H9 (cell line): Measurements from ENCODE around the gene MRPL1. TPM values are rescaled to one million over a fixed set of nuclear protein-coding genes. Genes with fewer than 3 reads are reported as not detected.
"Not testable (repeated sequence)": the region's sequence is repeated elsewhere in the genome, so short reads cannot be mapped to it uniquely, and the experiment has no call there.

Experiments used
- DNase-seq: peaks from one replicate; pipeline ENCODE4 v3.0.0-alpha.2; 2017
- H2AFZ ChIP-seq: one replicate; pipeline ENCODE4 v1.6.1; 2013; ENCODE audit warnings: mild to moderate bottlenecking, low read length, control low read depth, moderate library complexity
- H2AK5ac ChIP-seq: 2 replicates; pipeline ENCODE4 v1.6.1; 2013; ENCODE audit warnings: low read length, control low read depth, mixed read lengths; ENCODE audit not compliant: insufficient read length
- H2BK120ac ChIP-seq: one replicate; pipeline ENCODE4 v1.6.1; 2013; ENCODE audit warnings: low read depth, mild to moderate bottlenecking, low read length, control low read depth, inconsistent platforms; ENCODE audit not compliant: poor library complexity, severe bottlenecking
- H2BK12ac ChIP-seq: 2 replicates; pipeline ENCODE4 v1.6.1; 2013; ENCODE audit warnings: low read length, control low read depth, mixed read lengths, low read depth; ENCODE audit not compliant: insufficient read length
- H2BK15ac ChIP-seq: 2 replicates; pipeline ENCODE4 v1.6.1; 2013; ENCODE audit warnings: low read depth, low read length, control low read depth
- H2BK20ac ChIP-seq: one replicate; pipeline ENCODE4 v1.6.1; 2013; ENCODE audit warnings: low read depth, mild to moderate bottlenecking, low read length, control low read depth, inconsistent platforms; ENCODE audit not compliant: poor library complexity, severe bottlenecking
- H2BK5ac ChIP-seq: 2 replicates; pipeline ENCODE4 v1.6.1; 2013; ENCODE audit warnings: low read length, control low read depth, mixed read lengths; ENCODE audit not compliant: insufficient read length
- H3K14ac ChIP-seq: 2 replicates; pipeline ENCODE4 v1.6.1; 2013; ENCODE audit warnings: low read length, control low read depth; ENCODE audit not compliant: insufficient read depth
- H3K18ac ChIP-seq: 2 replicates; pipeline ENCODE4 v1.6.1; 2013; ENCODE audit warnings: low read depth, mild to moderate bottlenecking, mixed read lengths, low read length, control low read depth; ENCODE audit not compliant: insufficient read length
- H3K23ac ChIP-seq: 2 replicates; pipeline ENCODE4 v1.6.1; 2013; ENCODE audit warnings: low read length, control low read depth, mixed read lengths, low read depth; ENCODE audit not compliant: insufficient read length
- H3K23me2 ChIP-seq: 2 replicates; pipeline ENCODE4 v1.6.1; 2013; ENCODE audit warnings: low read depth, mild to moderate bottlenecking, mixed read lengths, low read length, control low read depth; ENCODE audit not compliant: insufficient read length, poor library complexity, severe bottlenecking
- H3K27ac ChIP-seq: 2 replicates; pipeline ENCODE4 v1.5.1; 2013; ENCODE audit warnings: low read length, control low read depth, mixed read lengths, low read depth; ENCODE audit not compliant: insufficient read length
- H3K27me3 ChIP-seq: 2 replicates; pipeline ENCODE4 v1.6.1; 2013; ENCODE audit warnings: low read length, control low read depth, inconsistent platforms; ENCODE audit not compliant: insufficient read depth
- H3K4ac ChIP-seq: 2 replicates; pipeline ENCODE4 v1.6.1; 2013; ENCODE audit warnings: low read depth, mild to moderate bottlenecking, control low read depth, inconsistent platforms, low read length, moderate library complexity
- H3K4me1 ChIP-seq: 2 replicates; pipeline ENCODE4 v1.6.1; 2013; ENCODE audit warnings: low read length, control low read depth, inconsistent platforms; ENCODE audit not compliant: insufficient read depth
- H3K4me2 ChIP-seq: 2 replicates; pipeline ENCODE4 v1.6.1; 2013; ENCODE audit warnings: low read length, control low read depth, mixed read lengths; ENCODE audit not compliant: insufficient read length, insufficient read depth
- H3K56ac ChIP-seq: 2 replicates; pipeline ENCODE4 v1.6.1; 2013; ENCODE audit warnings: low read depth, mild to moderate bottlenecking, mixed read lengths, low read length, control low read depth; ENCODE audit not compliant: insufficient read length
- H3K79me1 ChIP-seq: 2 replicates; pipeline ENCODE4 v1.6.1; 2013; ENCODE audit warnings: low read depth, mild to moderate bottlenecking, moderate library complexity, low read length, control low read depth, inconsistent platforms; ENCODE audit not compliant: insufficient read depth, poor library complexity, severe bottlenecking
- H3K79me2 ChIP-seq: 2 replicates; pipeline ENCODE4 v1.6.1; 2013; ENCODE audit warnings: low read length, control low read depth, inconsistent platforms; ENCODE audit not compliant: insufficient read depth
- H3K9ac ChIP-seq: 2 replicates; pipeline ENCODE4 v1.6.1; 2013; ENCODE audit warnings: low read length, control low read depth, mixed read lengths; ENCODE audit not compliant: insufficient read length; ENCODE audit errors: extremely low read depth
- H3K9me3 ChIP-seq: one replicate; pipeline ENCODE4 v1.6.1; 2013; ENCODE audit warnings: low read depth, low read length, inconsistent platforms; ENCODE audit not compliant: control insufficient read depth
- H3T11ph ChIP-seq: one replicate; pipeline ENCODE4 v1.6.1; 2013; ENCODE audit warnings: mild to moderate bottlenecking, low read length, control low read depth, inconsistent platforms
- H4K20me1 ChIP-seq: one replicate; pipeline ENCODE4 v1.6.1; 2013; ENCODE audit not compliant: control insufficient read depth, insufficient read length, insufficient read depth
- H4K5ac ChIP-seq: 2 replicates; pipeline ENCODE4 v1.6.1; 2013; ENCODE audit warnings: low read depth, mild to moderate bottlenecking, mixed read lengths, low read length, control low read depth; ENCODE audit not compliant: insufficient read length
- H4K8ac ChIP-seq: replicated peaks from 2 replicates; pipeline ENCODE4 v1.6.1; 2013; ENCODE audit warnings: low read length, control low read depth, mixed read lengths, low read depth; ENCODE audit not compliant: insufficient read length
- H4K91ac ChIP-seq: 2 replicates; pipeline ENCODE4 v1.6.1; 2013; ENCODE audit warnings: low read depth, mild to moderate bottlenecking, moderate library complexity, mixed read lengths, low read length, control low read depth; ENCODE audit not compliant: insufficient read length
- H3K27ac Mint-ChIP-seq, 3 experiments: 2 replicates in 2 of 3; 3 replicates in 1 of 3; pipeline ENCODE4 v1.8.0; 2020 to 2021; ENCODE audit warnings: mixed read lengths in 3 of 3, mild to moderate bottlenecking in 1 of 3, moderate library complexity in 1 of 3
- H3K27me3 Mint-ChIP-seq: 2 replicates; pipeline ENCODE4 v1.8.0; 2021; ENCODE audit warnings: low read depth, mild to moderate bottlenecking, moderate library complexity, mixed read lengths
- H3K36me3 Mint-ChIP-seq, 3 experiments: 2 replicates in 2 of 3; 3 replicates in 1 of 3; pipeline ENCODE4 v1.8.0; 2020 to 2021; ENCODE audit warnings: low read depth in 3 of 3, mixed read lengths in 3 of 3; ENCODE audit not compliant: insufficient read depth in 1 of 3
- H3K4me1 Mint-ChIP-seq, 2 experiments: 2 replicates each; pipeline ENCODE4 v1.8.0; 2020; ENCODE audit warnings: mixed read lengths in 2 of 2
- H3K4me3 Mint-ChIP-seq, 2 experiments: 2 replicates in 1 of 2; 3 replicates in 1 of 2; pipeline ENCODE4 v1.8.0; 2020 to 2021; ENCODE audit warnings: mild to moderate bottlenecking in 2 of 2, mixed read lengths in 2 of 2, moderate library complexity in 1 of 2
- H3K9me3 Mint-ChIP-seq, 2 experiments: 2 replicates in 1 of 2; 3 replicates in 1 of 2; pipeline ENCODE4 v1.8.0; 2020; ENCODE audit warnings: mild to moderate bottlenecking in 2 of 2, mixed read lengths in 2 of 2, moderate library complexity in 1 of 2
- WGBS: extraction: QIAGEN DNeasy Blood & Tissue Kit; methylation state at CpG from one replicate; pipeline ENCODE4 v1.1.7; 2013; ENCODE audit warnings: missing lambda C conversion rate, low lambda C conversion rate, mixed read lengths; ENCODE audit not compliant: insufficient read length; ENCODE audit errors: extremely low coverage; 5-methylcytosine and 5-hydroxymethylcytosine counted together
- total RNA-seq: library from RNA; stranded (reverse); gene quantifications from 2 replicates; pipeline ENCODE4 v1.2.1, GENCODE V29; 2021
- TF ChIP-seq, protein P1 (sequence below): fragments of 200-600 bp; sonication (generic); conservative IDR thresholded peaks from 3 replicates; pipeline ENCODE4 v1.8.0; 2021; ENCODE audit warnings: antibody characterized with exemption, mild to moderate bottlenecking

The MRPL1 gene
- total RNA-seq, 1 experiment from 2014 or later = 39.0 TPM

- no peak overlapping the region for H2AFZ ChIP-seq
- no peak overlapping the region for H3K4ac ChIP-seq
- no peak overlapping the region for H4K5ac ChIP-seq
- no CpG with 5 or more reads among the region's 1 CpG for WGBS
- no peak overlapping the region for H3K14ac ChIP-seq
- TF ChIP-seq, protein P1, sequence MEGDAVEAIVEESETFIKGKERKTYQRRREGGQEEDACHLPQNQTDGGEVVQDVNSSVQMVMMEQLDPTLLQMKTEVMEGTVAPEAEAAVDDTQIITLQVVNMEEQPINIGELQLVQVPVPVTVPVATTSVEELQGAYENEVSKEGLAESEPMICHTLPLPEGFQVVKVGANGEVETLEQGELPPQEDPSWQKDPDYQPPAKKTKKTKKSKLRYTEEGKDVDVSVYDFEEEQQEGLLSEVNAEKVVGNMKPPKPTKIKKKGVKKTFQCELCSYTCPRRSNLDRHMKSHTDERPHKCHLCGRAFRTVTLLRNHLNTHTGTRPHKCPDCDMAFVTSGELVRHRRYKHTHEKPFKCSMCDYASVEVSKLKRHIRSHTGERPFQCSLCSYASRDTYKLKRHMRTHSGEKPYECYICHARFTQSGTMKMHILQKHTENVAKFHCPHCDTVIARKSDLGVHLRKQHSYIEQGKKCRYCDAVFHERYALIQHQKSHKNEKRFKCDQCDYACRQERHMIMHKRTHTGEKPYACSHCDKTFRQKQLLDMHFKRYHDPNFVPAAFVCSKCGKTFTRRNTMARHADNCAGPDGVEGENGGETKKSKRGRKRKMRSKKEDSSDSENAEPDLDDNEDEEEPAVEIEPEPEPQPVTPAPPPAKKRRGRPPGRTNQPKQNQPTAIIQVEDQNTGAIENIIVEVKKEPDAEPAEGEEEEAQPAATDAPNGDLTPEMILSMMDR = no peak
- H4K20me1 ChIP-seq = no peaks in the 10 kb centered on the region
- peak overlapping the region; percentile 94 to 96 for H3K4me3 Mint-ChIP-seq
- DNase-seq = no peak
- peaks cover 2% of the 10 kb centered on the region; the same call in 1 of the 2 replicates for H3K4me1 ChIP-seq
- H3K27me3 Mint-ChIP-seq = no peaks in the 10 kb centered on the region; the same call in 1 of the 2 replicates
- no peak overlapping the region for H2AK5ac ChIP-seq
- no peak overlapping the region for H4K91ac ChIP-seq
- H3K23ac ChIP-seq = no peak overlapping the region
- H2BK120ac ChIP-seq = no peak overlapping the region
- H4K8ac ChIP-seq = no peak overlapping the region
- peak overlapping the region; percentile 72 for H3K4me2 ChIP-seq
- no peak overlapping the region for H2BK5ac ChIP-seq
- H3K79me2 ChIP-seq = no peaks in the 10 kb centered on the region
- H2BK15ac ChIP-seq = no peak overlapping the region
- H3T11ph ChIP-seq = no peak overlapping the region
- peaks cover 0 to 2% of the 10 kb centered on the region in 2 experiments; a peak in 1 of 5 replicates for H3K9me3 Mint-ChIP-seq
- H3K23me2 ChIP-seq = peaks cover 7% of the 10 kb centered on the region
- H3K18ac ChIP-seq = no peak overlapping the region
- peaks cover 11 to 21% of the 10 kb centered on the region in 2 experiments for H3K4me1 Mint-ChIP-seq
- peaks cover 5% of the 10 kb centered on the region for H3K79me1 ChIP-seq
- peak overlapping the region; percentile 96 for H3K27ac ChIP-seq
- H2BK20ac ChIP-seq = no peak overlapping the region
- H3K9me3 ChIP-seq = no peaks in the 10 kb centered on the region
- no peaks in the 10 kb centered on the region for H3K27me3 ChIP-seq
- peaks cover 6 to 18% (median 12%) of the 10 kb centered on the region in 3 experiments; a peak in 5 of 7 replicates for H3K36me3 Mint-ChIP-seq
- peak overlapping the region; percentile 99 to 100 (median 100); a peak in 4 of 7 replicates for H3K27ac Mint-ChIP-seq
- H3K9ac ChIP-seq = peak overlapping the region; percentile 58
- no peak overlapping the region for H3K56ac ChIP-seq
- H2BK12ac ChIP-seq = no peak overlapping the region
Observed at GRCh38 chr4:77861495-77861894, 1.1 kb upstream of the MRPL1 start.

GRCh38 chr4:77863341-77863740, 711 bp downstream of the MRPL1 start:
- Mint-ChIP-seq H3K36me3 (peaks cover 6 to 20% (median 13%) of the 10 kb centered on the region in 3 experiments; a peak in 6 of 7 replicates), H3K4me3 (peak overlapping the region; percentile 94 to 96), H3K27ac (peak overlapping the region in 2 of 3 experiments; percentile 99 to 100; a peak in 5 of 7 replicates), H3K4me1 (peaks cover 11 to 21% of the 10 kb centered on the region in 2 experiments)
- not testable (repeated sequence) for H3K23me2 ChIP-seq, H2BK15ac ChIP-seq, H4K8ac ChIP-seq, H2AFZ ChIP-seq, H4K20me1 ChIP-seq, H3K4me1 ChIP-seq, H3K27me3 Mint-ChIP-seq, H3K27me3 ChIP-seq, H3K56ac ChIP-seq, H4K5ac ChIP-seq, H2AK5ac ChIP-seq, H3K9me3 Mint-ChIP-seq, H3K9me3 ChIP-seq, H3K79me1 ChIP-seq, DNase-seq, H2BK12ac ChIP-seq, H3K23ac ChIP-seq, H3K14ac ChIP-seq, H3K79me2 ChIP-seq, H2BK5ac ChIP-seq, H4K91ac ChIP-seq, H3T11ph ChIP-seq, H2BK120ac ChIP-seq, H2BK20ac ChIP-seq, H3K4ac ChIP-seq, H3K18ac ChIP-seq
- Histone ChIP-seq H3K4me2 (peak overlapping the region; percentile 72), H3K27ac (peak overlapping the region; percentile 96), H3K9ac (peak overlapping the region; percentile 94)
- no CpG with 5 or more reads among the region's 14 CpGs for WGBS
